NCI-H460 (cell line): ENCODE results near the gene ALKBH5. TPM values are rescaled to one million over a fixed set of nuclear protein-coding genes. Genes with fewer than 3 reads are reported as not detected.
A peak's percentile ranks its signal among the peaks of the same experiment; 100 is the strongest.

Experiments used
- DNase-seq: peaks from one replicate; pipeline ENCODE4 v3.0.0-alpha.2; 2016; ENCODE audit warnings: low read depth; ENCODE audit errors: extremely low read depth
- polyA plus RNA-seq: library from polyadenylated mRNA; depleted of rRNA; stranded (reverse); fragments of >200 nt; gene quantifications from 2 replicates; pipeline ENCODE4 v1.2.3, GENCODE V29; 2014; cell fraction: nucleus; rRNA removed
- total RNA-seq: library from RNA; depleted of rRNA; stranded (reverse); fragments of >200 nt; shearing (Covaris generic); gene quantifications from 2 replicates; pipeline ENCODE4 v1.2.3, GENCODE V29; 2014; rRNA removed

ALKBH5 gene
- total RNA-seq, result 94.1 and 96.2 TPM in 2 replicates
- polyA plus RNA-seq, result 47.2 and 57.4 TPM in 2 replicates

DNA sequence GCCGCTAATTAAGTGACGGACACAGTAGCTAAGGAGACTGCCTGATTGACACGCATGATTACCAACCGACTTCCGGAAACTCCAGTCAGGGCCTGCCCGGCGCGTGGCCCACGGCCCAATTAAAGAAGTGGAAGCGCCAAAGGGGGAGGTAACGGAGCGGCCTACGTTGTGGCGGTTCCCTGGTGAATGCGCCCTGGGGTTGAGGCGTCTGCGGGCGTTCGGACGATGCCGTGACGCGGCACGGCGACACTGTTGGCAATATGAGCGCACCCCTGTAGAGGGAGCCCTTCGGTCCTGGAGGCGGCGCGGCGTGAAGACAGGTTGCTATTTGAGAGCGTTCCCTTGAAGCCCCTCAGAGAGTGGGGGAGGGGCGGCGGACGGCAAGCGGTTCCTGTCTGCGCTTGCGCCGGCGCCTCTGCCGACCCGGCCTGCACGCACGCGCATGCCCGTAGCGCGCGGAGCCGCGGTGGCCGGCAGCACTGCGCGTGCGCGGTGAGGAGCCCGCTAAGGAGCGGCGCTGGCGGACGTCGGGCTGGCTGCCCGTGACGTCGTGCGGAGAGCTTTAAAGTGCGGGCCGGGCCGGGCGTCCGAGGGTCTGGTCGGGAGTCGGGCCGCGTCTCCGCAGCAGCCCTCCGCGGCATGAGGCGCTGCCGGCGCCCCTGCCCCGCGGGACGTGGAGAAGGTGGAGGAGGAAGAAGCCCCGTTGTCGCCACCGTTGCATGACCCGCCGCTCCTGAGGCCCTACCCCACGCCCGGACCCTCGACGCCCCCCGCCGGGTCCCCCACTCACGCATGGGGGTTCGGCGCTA, at the start of gene ALKBH5:
ALKBH5 (plus strand) TSS at position 495 of the 809 bp plus-strand sequence. CDS start 416 bp downstream, outside the sequence.
- DNase-seq, result peak; percentile 99

DNA sequence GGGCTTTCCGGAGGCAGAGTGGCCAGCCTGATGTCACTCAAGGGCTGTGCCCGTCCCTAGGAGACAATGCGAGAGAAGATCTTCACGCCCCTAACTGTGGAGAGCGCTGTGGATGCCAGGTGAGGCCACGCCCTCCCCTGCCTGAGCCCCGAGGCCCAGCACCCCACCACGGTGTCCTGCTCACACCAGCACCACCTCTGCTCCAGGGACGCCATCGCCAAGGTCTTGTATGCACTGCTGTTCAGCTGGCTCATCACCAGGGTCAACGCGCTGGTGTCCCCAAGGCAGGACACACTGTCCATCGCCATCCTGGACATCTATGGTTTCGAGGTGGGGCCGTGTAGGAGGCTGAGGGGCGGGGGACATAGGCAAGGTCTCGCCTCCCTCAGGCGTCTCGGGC, 47.3 kb upstream of the ALKBH5 start:
- DNase-seq, result no peak

DNA sequence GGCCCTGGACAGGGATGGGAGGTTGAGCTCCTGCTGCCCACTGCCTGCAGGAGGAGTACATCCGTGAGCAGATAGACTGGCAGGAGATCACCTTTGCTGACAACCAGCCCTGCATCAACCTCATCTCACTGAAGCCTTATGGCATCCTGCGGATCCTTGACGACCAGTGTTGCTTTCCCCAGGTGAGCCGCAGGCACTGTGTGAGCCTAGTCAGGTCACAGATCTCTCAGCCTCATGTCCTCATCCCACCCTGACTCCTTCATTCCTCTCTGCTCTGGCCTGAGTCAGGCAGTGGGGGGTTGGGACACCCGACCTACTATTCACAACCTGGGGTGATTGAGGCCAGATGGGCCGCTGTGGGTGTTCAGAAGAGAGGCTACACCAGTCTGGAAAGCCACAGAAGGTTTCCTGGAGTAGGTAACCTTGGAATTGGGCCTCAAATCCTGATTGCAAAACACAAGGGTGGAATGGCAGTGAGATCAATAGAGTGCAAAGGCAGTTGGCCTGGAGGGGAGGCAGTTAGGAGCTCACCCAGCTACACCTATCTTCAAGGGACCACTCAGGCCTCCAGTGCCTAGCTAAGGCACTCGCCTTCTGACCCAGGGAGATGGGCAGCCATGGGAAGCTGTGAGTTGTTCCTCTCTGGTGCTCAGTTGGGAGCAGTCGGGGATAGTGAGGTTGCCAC, 45.4 kb upstream of the ALKBH5 start:
- DNase-seq, result no peak

DNA sequence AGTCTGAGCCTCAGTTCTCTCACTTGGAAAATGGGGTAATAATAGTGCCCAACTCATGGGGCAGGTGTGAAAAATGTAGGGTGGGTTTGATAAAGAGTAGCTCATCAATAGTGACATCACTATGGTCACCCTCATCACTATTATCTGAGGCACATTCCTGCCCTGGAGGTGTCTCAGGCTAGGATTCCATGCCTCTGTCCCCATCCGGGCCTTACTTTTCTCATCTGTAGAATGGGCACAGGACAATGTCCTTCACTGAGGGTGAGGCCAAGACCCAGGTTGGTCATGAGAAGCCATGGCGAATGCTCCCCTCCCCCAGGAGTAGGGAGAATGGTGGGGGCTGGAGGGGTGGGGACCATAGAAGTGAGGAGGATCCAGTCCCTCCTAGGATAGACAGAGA, 44.5 kb upstream of the ALKBH5 start:
- no peak for DNase-seq

DNA sequence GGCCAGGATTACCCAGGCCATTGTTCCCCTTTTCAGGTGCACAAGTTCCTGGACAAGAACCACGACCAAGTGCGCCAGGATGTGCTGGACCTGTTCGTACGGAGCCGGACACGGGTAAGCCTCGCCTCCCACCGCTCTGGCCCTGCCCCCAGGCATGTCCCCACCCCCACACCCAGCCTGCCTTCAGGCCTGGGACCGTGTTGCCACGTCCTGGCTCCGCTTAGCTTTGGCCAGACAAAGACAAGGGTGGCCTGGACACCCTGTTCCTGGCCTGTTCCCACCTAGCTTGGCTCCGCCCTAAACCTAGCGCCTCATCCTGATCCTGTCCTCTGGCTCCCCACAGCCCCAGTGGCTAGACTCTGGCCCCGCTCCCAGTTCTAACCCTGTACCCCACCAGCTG, 44.1 kb upstream of the ALKBH5 start:
- no peak for DNase-seq

DNA sequence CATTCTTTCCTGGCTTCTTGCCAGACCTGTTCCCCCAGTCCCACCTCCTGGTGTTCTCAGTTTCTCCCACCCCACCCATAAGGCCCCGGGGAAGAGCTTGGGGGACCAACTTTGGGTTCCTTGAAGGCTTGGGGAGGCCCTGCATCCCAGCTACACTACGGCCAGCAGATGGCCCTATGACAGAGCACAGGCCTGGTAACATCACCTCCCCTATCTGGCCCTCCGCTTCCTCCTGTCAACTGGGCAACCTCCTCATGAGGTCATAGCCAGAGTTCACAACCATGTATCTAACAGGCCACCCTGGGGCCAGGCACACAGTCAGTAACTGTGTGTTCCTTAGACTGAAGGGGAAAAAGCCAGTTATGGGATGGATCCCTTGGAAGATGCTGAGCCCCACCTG, 43.7 kb upstream of the ALKBH5 start:
- DNase-seq, result no peak

DNA sequence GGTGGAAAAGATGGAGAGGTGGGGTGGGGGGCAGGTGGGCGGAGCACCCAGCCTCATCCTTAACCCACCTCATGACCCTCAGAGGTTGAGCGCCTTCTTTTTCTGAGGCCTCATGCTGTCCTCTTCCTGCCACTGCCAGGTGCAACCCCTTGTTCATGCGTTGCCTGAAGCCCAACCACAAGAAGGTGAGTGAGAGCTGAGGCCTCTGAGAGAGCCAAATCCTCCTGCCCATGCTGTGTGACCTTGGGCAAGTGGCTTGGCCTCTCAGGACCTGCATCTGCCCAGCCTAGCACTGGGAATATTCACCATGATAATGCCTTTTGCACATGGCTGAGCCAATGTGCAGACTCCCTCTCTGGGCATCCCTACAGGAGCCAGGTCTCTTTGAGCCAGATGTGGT, 43.0 kb upstream of the ALKBH5 start:
- no peak for DNase-seq

DNA sequence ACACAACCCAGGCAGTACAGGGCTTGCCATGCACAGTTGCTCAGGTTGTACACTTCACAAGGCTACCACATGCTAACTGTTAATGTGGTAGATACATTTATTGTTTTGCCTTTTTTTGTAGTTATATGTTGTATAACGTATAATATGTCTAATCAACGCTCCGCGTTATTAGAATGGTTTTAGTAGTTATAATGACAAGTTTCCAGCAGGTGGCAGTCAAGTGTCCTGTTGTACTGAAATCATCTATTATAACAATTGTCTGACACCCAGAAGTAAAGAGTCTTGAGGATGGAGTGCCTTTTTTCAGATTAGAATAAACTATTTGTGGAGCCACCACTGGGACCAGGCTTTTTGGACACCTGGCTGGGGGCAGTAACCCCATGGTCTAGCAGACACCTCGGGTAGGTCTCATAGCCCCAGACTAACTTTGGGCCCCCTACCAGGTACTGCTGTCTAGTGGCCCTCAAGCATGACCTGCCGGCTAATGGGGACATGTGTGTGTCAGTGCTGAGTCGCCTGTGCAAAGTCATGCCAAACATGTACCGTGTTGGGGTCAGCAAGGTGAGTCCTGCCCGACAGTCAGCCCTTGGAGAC, 42.3 kb upstream of the ALKBH5 start:
- DNase-seq, result peak; percentile 53

DNA sequence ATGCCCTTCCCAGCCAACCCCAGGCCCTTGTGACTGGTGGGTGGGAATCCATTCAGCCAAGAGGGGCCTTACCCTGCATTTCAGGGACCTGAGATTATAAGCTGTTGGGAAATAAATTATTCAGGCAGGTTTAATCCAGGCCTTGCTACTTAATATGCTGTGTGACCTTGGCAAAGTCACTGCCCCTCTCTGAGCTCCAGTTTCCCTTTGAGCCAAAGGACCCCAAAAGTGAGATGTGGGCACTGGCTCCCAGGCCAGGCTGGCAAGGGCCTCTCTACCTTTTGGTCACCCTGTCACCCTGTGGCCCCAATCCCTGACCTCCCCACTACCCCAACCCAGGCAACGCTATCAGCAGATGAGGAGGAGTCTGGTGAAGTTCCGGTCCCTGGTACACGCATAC, 41.2 kb upstream of the ALKBH5 start:
- no peak for DNase-seq

DNA sequence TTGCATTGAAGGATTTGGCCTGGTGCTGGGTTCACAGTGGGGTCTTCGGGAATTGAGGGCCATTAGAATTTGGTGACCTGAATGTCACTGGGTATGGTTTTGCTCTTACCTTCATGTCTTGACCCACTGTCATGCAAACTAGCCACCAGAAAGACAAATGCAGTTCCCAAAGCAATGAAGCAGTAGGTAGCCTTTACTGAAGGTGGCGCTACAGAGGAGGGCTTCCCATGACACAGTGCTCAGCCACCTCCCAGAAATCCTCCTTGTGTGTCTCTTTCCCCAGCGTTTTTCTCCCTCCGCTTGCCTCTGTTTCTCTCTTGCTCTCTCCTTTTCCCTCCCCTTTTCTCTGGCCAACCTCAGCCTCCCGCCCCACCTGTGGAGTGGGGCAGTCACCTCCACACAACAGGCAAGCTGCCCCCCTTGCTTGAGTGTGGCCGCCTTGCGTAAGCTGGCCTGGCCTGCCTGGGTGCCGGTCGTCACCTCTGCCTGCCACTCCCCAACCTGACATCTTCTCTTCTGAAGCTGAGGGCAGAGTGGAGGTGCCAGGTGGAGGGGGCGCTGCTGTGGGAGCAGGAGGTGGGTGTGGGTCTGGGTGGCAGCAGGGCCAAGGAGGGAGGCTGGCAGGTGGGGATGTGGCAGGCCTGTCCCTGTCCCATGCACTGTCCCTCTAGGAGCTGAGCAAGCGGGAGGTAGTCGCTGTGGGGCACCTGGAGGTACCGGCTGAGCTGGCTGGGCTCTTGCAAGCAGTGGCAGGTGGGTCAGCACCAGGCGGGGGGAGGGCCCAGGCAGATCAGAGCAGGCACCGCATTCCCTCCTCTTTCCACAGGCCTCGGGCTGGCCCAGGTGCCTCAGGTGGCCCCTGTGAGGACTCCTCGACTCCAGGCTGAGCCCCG, 40.3 kb upstream of the ALKBH5 start:
- peak; percentile 18 for DNase-seq

DNA sequence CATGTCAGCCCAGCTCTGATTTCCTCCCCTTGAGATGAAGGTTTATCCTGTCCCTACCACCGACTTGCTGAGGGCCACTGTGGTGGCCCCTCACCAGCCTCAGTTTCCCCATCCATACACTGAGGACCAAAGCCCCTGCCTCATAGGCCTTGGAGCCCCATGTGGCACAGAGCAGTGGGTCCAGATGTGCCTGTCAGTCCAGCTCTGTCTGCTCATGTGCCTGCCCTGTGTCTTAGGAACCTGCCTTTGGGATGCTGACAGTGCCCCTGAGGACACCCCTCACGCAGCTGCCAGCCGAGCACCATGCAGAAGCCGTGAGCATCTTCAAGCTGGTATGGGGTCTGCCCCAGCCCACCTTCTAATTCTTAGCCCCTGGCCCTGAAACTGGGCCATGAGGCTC, 39.4 kb upstream of the ALKBH5 start:
- no peak for DNase-seq

DNA sequence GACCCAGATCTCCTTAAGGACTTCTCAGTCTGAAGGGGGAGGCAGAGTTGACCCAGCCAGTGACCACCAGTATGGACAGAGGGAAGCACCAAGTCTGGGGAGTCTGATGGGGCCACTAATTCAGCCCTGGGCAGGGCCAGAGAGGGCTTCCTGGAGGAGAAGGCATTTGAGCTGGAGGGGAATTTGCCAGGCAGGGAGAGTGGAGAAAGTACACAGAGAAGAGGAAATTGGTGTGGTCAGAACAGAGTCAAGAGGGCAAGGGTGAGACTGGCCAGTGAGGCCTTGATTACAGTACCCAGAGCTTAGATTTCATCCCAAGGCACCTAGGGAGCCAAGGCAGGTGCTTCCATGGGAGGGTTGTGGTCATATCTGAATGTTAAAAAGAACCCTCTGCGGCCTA, 38.8 kb upstream of the ALKBH5 start:
- DNase-seq, result no peak

DNA sequence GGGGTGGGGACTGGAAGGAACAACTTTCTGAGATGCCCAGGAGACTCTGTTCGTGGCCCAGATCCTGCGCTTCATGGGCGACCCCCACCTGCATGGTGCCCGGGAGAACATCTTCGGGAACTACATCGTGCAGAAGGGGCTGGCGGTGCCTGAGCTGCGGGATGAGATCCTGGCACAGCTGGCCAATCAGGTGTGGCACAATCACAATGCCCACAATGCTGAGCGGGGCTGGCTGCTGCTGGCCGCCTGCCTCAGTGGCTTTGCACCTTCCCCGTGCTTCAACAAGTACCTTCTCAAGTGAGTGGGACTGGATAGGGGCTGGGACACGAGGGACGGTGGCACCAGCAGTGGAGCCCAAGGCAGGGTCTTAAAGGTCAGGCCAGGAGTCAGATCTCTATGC, 37.8 kb upstream of the ALKBH5 start:
- DNase-seq, result no peak

DNA sequence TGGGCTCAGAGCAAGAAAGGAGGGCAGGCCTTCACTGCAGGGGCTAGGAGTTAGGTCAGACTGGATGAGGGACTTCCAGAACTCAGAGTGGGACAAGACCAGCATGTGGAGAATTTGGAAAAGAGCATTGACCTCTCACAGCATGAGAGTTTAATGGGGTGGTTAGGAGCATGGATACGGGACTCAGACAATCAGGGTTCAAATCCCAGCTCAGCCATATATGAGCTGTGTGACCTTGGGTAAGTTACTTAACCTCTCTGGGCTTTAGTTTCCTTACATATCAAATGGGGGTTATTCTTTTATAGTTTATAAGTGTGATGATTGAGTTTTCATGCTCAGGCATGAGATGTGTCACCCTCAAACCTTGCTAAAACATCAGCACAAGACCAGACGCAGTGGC, 37.4 kb upstream of the ALKBH5 start:
- DNase-seq, result no peak

DNA sequence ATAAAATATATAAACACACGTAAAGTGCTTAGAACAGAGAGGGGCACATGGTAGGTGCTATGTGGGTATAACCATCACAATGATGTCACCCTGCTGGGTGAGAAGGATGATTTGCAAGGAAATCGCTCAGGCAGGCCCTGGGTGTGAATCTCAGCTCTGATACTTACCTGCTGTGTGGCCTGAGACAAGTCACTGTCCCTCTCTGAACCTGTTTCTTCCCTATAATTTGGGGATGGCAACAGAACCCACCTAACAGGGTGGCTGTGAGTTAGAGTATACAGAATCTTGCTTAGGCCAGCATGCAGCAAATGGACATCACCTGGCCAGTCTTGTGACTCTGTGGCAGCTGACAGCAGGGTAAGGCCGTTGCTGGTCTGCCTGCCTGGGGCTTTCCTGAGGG, 36.6 kb upstream of the ALKBH5 start:
- DNase-seq, result no peak

DNA sequence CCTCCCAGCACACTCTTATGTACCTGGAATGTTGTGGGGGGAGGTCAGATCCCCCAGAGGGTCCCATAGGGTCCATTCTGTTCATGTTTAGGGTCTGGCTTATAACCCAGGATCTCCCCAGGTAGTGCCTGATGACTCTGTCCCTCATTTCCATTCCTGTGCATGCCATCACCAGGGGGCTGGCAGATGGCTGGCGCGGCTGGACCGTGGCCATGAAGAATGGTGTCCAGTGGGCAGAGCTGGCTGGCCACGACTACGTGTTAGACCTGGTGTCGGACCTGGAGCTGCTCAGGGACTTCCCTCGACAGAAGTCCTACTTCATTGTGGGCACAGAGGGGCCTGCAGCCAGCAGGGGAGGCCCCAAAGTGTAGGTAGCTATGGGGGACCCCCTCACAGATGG, 35.0 kb upstream of the ALKBH5 start:
- no peak for DNase-seq

DNA sequence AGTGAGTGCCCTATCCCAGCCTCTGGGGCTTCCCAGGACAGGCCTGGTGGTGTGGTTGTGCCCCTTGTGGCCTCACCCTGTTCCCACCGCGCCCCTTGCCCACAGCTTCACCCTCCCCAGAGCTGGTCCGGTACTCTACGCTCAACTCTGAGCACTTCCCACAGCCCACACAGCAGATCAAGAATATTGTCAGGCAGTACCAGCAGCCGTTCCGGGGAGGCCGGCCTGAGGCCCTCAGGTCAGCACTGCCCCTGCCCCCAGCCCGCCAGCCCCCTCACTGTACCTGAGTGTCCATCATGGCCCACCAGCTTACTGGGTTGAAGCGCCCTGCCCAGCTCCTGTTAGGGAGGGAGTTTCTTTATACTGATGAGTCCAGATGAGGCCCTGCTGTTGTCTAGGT, 32.3 kb upstream of the ALKBH5 start:
- no peak for DNase-seq

DNA sequence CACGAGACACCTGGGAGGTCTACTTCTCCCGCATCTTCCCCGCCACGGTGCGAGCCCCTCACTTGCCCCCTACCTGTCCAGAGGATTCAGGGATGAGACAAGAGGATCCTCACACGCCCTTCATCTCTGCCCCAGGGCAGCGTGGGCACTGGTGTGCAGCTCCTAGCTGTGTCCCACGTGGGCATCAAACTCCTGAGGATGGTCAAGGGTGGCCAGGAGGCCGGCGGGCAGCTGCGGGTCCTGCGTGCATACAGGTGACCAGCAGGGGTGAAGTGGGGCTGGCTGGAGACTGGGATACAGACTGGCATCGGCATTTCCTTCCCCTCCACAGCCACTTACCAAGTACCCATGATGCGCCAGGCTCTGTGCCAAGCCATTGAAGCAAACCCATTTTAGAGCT, 28.4 kb upstream of the ALKBH5 start:
- DNase-seq, result no peak

DNA sequence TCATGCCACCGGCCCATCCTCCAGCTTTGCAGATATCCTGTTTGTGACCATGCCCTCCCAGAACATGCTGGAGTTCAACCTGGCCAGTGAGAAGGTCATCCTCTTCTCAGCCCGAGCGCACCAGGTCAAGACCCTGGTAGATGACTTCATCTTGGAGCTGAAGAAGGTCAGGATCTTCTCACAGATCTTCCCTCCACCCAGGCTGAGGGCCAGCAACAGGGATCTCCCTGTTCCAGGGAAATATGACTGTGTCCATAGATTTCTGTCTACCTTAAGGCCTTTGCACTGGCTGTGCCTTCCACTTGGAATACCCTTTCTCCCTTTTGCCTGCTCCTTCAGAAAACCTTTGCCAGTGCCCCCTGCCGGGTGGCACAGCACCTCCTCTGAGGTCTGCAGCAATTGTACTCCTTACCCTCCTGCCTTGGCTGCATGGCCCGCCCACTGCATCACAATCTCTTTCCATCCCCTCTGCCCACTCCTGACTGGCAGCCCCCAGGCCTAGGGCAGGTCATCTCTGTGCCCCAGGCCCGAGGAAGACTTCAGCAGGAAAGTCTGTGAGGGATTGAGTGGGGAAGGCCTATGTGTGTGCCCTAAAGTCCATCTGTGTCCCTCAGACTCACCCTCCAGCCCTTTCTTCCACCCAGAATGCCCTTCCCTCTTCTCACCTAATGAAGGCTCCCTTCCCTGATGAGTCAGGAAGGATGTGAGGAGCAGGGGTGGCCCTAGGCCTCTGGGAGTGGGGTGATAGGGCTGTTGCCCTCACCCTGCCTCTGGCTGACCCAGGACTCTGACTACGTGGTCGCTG, 27.3 kb upstream of the ALKBH5 start:
- no peak for DNase-seq

DNA sequence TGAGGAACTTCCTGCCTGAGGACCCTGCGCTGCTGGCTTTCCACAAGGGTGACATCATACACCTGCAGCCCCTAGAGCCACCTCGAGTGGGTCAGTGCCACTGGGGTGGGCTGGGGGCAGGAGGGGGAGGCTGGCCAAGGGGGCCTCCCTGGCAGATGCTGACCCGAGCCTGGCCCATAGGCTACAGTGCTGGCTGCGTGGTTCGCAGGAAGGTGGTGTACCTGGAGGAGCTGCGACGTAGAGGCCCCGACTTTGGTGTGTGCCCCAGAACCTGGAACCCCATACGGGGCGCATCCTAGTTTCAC, 26.7 kb upstream of the ALKBH5 start:
- no peak for DNase-seq
